GM06990 (cell line): ENCODE measurements around the gene WDR38.

ENCODE experiments used
- DNase-seq: peaks from one replicate; pipeline ENCODE4 v3.0.0-alpha.2; 2011; ENCODE audit not compliant: insufficient read length; ENCODE audit errors: extremely low read depth
- H3K27me3 ChIP-seq: replicated peaks from 2 replicates; pipeline ENCODE4 v1.6.0; 2011; ENCODE audit warnings: low read length; ENCODE audit not compliant: control insufficient read depth, insufficient read depth
- H3K36me3 ChIP-seq: 2 replicates; pipeline ENCODE4 v1.5.1; 2011; ENCODE audit warnings: low read length; ENCODE audit not compliant: control insufficient read depth, insufficient read depth
- H3K4me3 ChIP-seq: replicated peaks from 2 replicates; pipeline ENCODE4 v1.5.1; 2011; ENCODE audit warnings: low read depth, mild to moderate bottlenecking, control low read depth, low read length
- TF ChIP-seq, protein P1 (sequence below): IDR thresholded peaks from 2 replicates; pipeline ENCODE4 v1.5.1; 2011; ENCODE audit warnings: low read length, control low read depth, mild to moderate bottlenecking, inconsistent platforms; ENCODE audit not compliant: insufficient read depth, poor library complexity, severe bottlenecking

Gene WDR38

GRCh38 chr9:124855566-124855943, 2.3 kb downstream of the WDR38 start:
- TF ChIP-seq, protein P1, sequence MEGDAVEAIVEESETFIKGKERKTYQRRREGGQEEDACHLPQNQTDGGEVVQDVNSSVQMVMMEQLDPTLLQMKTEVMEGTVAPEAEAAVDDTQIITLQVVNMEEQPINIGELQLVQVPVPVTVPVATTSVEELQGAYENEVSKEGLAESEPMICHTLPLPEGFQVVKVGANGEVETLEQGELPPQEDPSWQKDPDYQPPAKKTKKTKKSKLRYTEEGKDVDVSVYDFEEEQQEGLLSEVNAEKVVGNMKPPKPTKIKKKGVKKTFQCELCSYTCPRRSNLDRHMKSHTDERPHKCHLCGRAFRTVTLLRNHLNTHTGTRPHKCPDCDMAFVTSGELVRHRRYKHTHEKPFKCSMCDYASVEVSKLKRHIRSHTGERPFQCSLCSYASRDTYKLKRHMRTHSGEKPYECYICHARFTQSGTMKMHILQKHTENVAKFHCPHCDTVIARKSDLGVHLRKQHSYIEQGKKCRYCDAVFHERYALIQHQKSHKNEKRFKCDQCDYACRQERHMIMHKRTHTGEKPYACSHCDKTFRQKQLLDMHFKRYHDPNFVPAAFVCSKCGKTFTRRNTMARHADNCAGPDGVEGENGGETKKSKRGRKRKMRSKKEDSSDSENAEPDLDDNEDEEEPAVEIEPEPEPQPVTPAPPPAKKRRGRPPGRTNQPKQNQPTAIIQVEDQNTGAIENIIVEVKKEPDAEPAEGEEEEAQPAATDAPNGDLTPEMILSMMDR = no peak
- peaks cover 36% of the 10 kb centered on the region for H3K36me3 ChIP-seq
- H3K27me3 ChIP-seq = no peaks in the 10 kb centered on the region
- no peak overlapping the region for H3K4me3 ChIP-seq
- DNase-seq = peak; percentile 58

- Histone ChIP-seq H3K4me3 (no peak overlapping the region), H3K36me3 (peaks cover 38% of the 10 kb centered on the region), H3K27me3 (no peaks in the 10 kb centered on the region)
- TF ChIP-seq, protein P1 = peak; percentile 57
- peak; percentile 55 for DNase-seq
These were observed 2.9 kb downstream of the WDR38 start for GRCh38 chr9:124855944-124856765.

- DNase-seq = no peak
- Histone ChIP-seq H3K4me3 (no peak overlapping the region), H3K36me3 (peaks cover 38% of the 10 kb centered on the region), H3K27me3 (no peaks in the 10 kb centered on the region)
- TF ChIP-seq, protein P1 = no peak
These were observed 4.4 kb downstream of the WDR38 start for GRCh38 chr9:124857533-124858162.

DNA sequence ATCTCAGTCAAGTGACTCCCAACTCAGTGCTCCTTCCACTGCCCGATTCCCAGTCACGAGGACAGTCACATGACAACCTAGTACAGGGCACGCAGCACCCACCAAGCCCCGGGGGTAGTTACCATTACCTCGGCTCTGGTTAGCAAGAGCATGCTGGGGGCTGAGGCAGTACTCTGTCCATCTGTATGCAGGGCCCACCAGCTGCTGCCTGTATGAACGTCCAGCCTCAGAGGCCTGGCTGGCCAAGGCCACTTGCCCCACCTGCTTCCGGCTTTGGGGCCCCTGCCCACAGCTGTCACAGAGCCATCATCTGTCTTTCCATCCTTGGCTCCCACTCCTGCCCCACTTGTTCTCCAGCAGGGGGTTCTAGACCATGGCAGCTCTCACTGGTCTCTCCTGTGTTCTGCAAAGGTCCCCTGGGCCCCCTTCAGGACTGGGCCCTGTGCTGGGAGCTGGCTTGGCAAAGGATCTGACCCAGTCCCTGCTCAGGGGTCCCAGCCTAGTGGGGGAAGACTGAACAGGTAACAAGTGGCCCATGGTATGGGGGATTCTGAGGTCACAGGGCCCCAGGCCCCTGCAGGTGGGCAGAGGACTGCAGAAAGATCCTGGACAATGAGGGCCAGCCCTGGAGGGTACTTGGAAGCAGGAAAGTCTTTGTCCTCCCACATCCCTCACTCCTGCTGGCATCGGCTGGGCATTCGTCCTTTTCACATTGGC, 5.2 kb downstream of the WDR38 start:
- TF ChIP-seq, protein P1 = peak; percentile 23
- peaks cover 38% of the 10 kb centered on the region for H3K36me3 ChIP-seq
- no peak for DNase-seq
- H3K27me3 ChIP-seq = no peaks in the 10 kb centered on the region
- no peak overlapping the region for H3K4me3 ChIP-seq

GRCh38 chr9:124859803-124860581, 6.7 kb downstream of the WDR38 start:
- Histone ChIP-seq H3K4me3 (peak overlapping the region; percentile 95), H3K27me3 (no peaks in the 10 kb centered on the region), H3K36me3 (peaks cover 38% of the 10 kb centered on the region)
- TF ChIP-seq, protein P1 = no peak
- no peak for DNase-seq
